Renal pelvis (tissue), 4 donors: ENCODE measurements around the gene TUBGCP6. TPM values are rescaled to one million over a fixed set of nuclear protein-coding genes. Genes with fewer than 3 reads are reported as not detected.
"Not testable (repeated sequence)": the region's sequence is repeated elsewhere in the genome, so short reads cannot be mapped to it uniquely, and the experiment has no call there.

Experiments
- DNase-seq: peaks from one replicate; pipeline ENCODE4 v3.0.0-alpha.2; 2013
- polyA plus RNA-seq, 3 donors: library from polyadenylated mRNA; unstranded; fragments of 120-200 nt; gene quantifications; one replicate each; pipeline ENCODE4 v1.2.1, GENCODE V29; 2013; ENCODE audit not compliant: insufficient read length in 3 of 3

TUBGCP6 gene
- polyA plus RNA-seq, 3 donors: 37.9 to 49.9 (median 48.1) TPM

GRCh38 chr22:50171965-50172421, 72.8 kb downstream of the TUBGCP6 start:
- no peak for DNase-seq

GRCh38 chr22:50171319-50171964, 73.4 kb downstream of the TUBGCP6 start:
- DNase-seq: no peak

GRCh38 chr22:50170453-50171318, 74.1 kb downstream of the TUBGCP6 start, which contains the start of gene PANX2:
PANX2 (plus strand) TSS chr22:50170731; CDS start chr22:50170731, 0 bp downstream.
- no peak for DNase-seq

- DNase-seq: no peak
These were observed 75.0 kb downstream of the TUBGCP6 start for GRCh38 chr22:50169774-50170341.

- DNase-seq: no peak
These were observed 75.6 kb downstream of the TUBGCP6 start for GRCh38 chr22:50169181-50169759.

- DNase-seq: not testable (repeated sequence)
These were observed 76.2 kb downstream of the TUBGCP6 start for GRCh38 chr22:50168490-50169180.

GRCh38 chr22:50167689-50168489, 76.9 kb downstream of the TUBGCP6 start:
- DNase-seq: no peak

Other genes with a start within 250 kb of the TUBGCP6 start
- gene IL17REL, start 232.3 kb downstream of the TUBGCP6 start, polyA plus RNA-seq: under 1 TPM in 2 of 3 donors, not detected in 1; 0.03 to 0.06 TPM
- not detected for gene TTLL8, start 186.7 kb downstream of the TUBGCP6 start, polyA plus RNA-seq
- 1 to 10 TPM in 1 of 3 donors, under 1 TPM in 2; 0.67 to 1.1 (median 0.82) TPM for gene MLC1, start 159.6 kb downstream of the TUBGCP6 start, polyA plus RNA-seq
- 1 to 10 TPM in 1 of 3 donors, under 1 TPM in 2; 0.70 to 1.1 (median 0.95) TPM for gene MOV10L1, start 155.0 kb downstream of the TUBGCP6 start, polyA plus RNA-seq
- gene PANX2, start 74.3 kb downstream of the TUBGCP6 start, polyA plus RNA-seq: 1 to 10 TPM; 1.3 to 2.5 (median 2.5) TPM
- 10 to 100 TPM; 27.2 to 33.9 (median 30.3) TPM for gene TRABD, start 59.1 kb downstream of the TUBGCP6 start, polyA plus RNA-seq
- 10 to 100 TPM; 24.8 to 32.9 (median 28.9) TPM for gene SELENOO, start 44.0 kb downstream of the TUBGCP6 start, polyA plus RNA-seq
- 10 to 100 TPM; 25.6 to 29.8 (median 26.7) TPM for gene HDAC10, start 6.2 kb upstream of the TUBGCP6 start, polyA plus RNA-seq
- 10 to 100 TPM; 16.7 to 17.7 (median 17.2) TPM for gene MAPK12, start 16.7 kb upstream of the TUBGCP6 start, polyA plus RNA-seq
- 10 to 100 TPM in 1 of 3 donors, 1 to 10 TPM in 2; 8.3 to 10.2 (median 9.7) TPM for gene MAPK11, start 25.4 kb upstream of the TUBGCP6 start, polyA plus RNA-seq
- 100 to 1,000 TPM; 249 to 261 (median 258) TPM for gene PLXNB2, start 62.6 kb upstream of the TUBGCP6 start, polyA plus RNA-seq
- 10 to 100 TPM; 13.9 to 18.7 (median 18.5) TPM for gene DENND6B, start 82.0 kb upstream of the TUBGCP6 start, polyA plus RNA-seq
- 10 to 100 TPM; 46.5 to 54.7 (median 50.5) TPM for gene PPP6R2, start 98.3 kb upstream of the TUBGCP6 start, polyA plus RNA-seq
- gene SBF1, start 230.0 kb upstream of the TUBGCP6 start, polyA plus RNA-seq: 10 to 100 TPM; 42.2 to 51.0 (median 42.9) TPM
- 1 to 10 TPM; 4.4 to 6.0 (median 5.7) TPM for gene ADM2, start 236.5 kb upstream of the TUBGCP6 start, polyA plus RNA-seq
- gene MIOX, start 241.8 kb upstream of the TUBGCP6 start, polyA plus RNA-seq: 1 to 10 TPM; 3.3 to 6.6 (median 4.2) TPM